D721Med (cell line): ENCODE results near the gene PHF21A.

Experiments used
- DNase-seq: peaks from one replicate; pipeline ENCODE4 v3.0.0; 2011; ENCODE audit warnings: low spot score; ENCODE audit not compliant: insufficient read length
- FAIRE-seq: peaks from 2 replicates; lab custom pipeline; 2011; peaks lifted over from hg19 to GRCh38; lab: Jason Lieb, UNC
- TF ChIP-seq, protein P1 (sequence below): IDR thresholded peaks from 2 replicates; pipeline ENCODE4 v1.5.1; 2012; ENCODE audit warnings: mild to moderate bottlenecking, control low read depth; ENCODE audit not compliant: insufficient read depth; ENCODE audit errors: missing control alignments

The PHF21A gene

DNA sequence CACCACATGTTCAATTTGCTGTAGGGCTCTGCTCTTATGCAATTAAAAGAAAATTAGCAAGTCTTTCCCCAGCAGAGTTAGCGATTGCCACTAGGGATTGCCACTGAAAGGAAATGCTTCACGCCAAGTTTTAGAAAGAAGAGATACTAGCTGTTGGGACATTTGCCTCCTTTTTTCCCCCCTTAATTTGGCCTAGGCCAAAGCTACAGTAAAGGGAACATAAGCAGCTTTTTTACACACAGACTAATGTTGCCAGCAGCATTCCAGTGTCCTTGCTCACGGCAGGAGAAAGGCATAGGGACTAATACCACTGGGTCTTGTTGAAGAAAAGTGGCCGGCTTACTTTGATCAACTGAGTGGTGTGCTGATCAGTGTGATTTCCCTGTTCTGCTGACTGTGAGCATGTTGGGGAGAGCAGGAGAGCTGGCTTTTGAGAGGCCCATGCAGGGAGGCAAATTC is 71.2 kb downstream of the PHF21A start:
- DNase-seq (no peak), FAIRE-seq (no peak)
- TF ChIP-seq, protein P1, sequence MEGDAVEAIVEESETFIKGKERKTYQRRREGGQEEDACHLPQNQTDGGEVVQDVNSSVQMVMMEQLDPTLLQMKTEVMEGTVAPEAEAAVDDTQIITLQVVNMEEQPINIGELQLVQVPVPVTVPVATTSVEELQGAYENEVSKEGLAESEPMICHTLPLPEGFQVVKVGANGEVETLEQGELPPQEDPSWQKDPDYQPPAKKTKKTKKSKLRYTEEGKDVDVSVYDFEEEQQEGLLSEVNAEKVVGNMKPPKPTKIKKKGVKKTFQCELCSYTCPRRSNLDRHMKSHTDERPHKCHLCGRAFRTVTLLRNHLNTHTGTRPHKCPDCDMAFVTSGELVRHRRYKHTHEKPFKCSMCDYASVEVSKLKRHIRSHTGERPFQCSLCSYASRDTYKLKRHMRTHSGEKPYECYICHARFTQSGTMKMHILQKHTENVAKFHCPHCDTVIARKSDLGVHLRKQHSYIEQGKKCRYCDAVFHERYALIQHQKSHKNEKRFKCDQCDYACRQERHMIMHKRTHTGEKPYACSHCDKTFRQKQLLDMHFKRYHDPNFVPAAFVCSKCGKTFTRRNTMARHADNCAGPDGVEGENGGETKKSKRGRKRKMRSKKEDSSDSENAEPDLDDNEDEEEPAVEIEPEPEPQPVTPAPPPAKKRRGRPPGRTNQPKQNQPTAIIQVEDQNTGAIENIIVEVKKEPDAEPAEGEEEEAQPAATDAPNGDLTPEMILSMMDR = no peak

DNA sequence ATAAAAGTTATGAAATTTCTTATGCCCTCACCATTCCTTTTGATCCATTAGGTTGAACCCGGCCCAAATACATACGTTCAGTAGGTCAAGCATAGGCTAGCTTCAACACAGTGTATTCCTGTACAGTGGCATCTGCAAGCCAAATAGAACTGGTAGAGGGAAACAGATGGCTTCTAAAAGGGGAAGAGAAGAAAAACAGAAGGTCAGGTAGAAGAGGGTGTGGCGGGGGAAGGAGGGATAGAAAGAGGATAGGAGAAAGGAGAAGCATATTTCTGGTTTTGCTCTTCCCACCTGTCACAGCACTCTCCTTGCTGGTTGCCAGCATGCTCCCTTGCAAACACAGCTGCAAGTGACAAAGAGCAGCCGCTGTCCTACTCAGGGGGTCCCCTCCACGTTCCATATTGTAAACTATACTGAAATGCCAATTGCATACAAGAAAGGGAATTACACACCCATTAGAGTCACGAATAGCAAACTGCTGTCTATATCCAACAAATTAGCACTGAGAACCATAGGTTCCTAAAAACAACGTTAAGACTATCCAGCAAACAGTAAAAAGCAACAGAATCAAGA is 71.8 kb downstream of the PHF21A start:
- TF ChIP-seq, protein P1 = no peak
- no peak for DNase-seq
- no peak for FAIRE-seq

DNA sequence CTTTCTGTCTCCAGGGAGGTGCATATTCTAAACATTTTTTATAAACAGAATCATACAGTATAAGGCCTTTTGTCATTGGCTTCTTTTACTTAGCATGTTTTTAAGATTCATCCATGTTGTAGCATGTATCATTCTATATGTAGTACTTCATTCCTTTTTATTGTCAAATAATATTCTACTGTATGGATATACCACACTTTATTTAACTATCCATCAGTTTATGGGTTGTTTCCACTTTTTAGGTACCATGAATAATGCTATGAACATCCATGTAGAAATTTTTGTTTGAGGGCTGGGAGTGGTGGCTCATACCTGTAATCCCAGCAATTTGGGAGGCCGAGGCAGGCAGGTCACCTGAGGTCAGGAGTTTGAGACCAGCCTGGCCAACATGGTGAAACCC is 73.1 kb downstream of the PHF21A start:
- TF ChIP-seq, protein P1 = no peak
- FAIRE-seq (no peak), DNase-seq (no peak)

DNA sequence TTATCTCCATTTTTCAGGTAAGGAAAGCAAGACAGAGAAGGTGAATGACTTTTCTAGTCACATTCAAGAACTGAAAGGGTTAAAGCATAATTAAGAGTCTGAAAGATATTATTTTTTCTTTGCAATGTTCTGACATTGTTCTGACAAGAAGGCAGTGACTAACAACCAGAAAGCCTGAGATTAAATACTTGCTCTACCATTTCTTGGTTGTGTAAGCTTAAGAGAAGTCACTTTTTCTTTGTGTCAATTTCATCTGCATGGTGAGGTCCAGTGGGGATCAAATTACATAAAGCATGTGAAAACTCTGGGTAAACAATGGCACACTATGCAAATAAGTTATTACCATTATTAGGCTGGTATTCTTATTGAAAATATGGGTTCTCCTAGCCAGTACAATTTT is 73.7 kb downstream of the PHF21A start:
- DNase-seq (no peak), FAIRE-seq (no peak)
- TF ChIP-seq, protein P1 = no peak

DNA sequence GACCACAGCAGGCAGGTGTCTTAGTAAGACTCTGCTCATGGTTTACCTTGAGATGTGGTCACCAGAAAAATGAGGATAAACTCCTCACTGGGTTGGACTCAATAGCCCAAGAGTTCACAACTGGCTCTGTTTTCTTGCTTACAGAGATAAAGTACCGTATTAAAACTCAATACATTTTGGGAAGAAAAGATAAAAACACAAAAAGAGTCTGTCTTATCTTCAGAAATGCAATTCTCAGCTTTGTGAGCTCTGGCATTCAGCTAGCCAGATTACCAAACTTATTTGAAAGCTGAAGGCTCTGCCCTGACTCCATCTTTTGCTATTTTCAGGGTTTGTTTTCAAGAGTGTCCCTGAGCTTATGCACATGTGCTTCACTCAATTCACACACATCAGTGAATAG is 75.4 kb downstream of the PHF21A start:
- TF ChIP-seq, protein P1 = no peak
- no peak for FAIRE-seq
- DNase-seq = no peak

DNA sequence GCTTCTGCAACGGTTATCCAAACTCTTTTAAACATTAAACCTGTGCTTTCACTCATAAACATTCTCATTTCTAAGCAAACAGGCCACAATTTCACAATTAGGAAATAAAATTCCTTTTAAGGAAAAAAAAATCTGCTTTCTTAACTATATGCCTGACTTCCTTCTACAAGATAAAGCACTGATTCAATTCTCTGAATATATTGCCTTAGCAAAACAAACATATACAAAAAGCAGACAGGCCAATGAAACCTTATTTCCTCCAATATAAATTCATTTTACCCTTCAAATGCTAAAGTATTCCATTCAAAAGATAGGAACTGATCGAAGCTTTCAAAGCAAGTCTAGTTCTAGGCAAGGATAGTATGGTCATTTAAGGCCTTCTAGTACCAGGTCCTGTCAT is 76.7 kb downstream of the PHF21A start:
- no peak for DNase-seq
- no peak for FAIRE-seq
- TF ChIP-seq, protein P1 = no peak

DNA sequence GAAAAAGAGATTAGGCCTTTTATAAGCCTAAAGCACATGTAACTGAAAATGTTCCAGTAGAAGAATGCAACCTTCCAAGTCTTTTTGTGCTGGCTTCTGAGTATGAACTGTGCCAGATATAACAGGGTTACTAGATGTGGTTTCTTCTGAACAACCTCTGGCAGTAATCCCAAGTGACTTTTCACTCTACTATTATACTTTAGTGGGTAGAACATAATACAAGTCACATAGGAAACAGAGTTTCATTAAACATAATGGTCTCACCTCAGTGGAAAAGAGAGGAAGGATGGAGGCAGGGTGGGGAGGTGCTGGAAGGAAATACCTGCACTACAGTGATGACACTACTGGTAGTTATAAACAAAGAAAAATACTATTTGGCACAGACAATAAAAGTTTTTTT is 81.3 kb downstream of the PHF21A start:
- no peak for DNase-seq
- TF ChIP-seq, protein P1 = no peak
- FAIRE-seq = no peak
